ENCODE results near the gene CERS4.
"Not testable (repeated sequence)": the region's sequence is repeated elsewhere in the genome, so short reads cannot be mapped to it uniquely, and the experiment has no call there.

GRCh38 chr19:8207326-8207725 lies 1.8 kb upstream of the CERS4 start:
- TF ChIP-seq CTCF (IDR thresholded peaks at IDR 0.05; ENCODE audit: low read depth, low read length, poor library complexity, severe bottlenecking); EZH2phosphoT487 (IDR thresholded peaks at IDR 0.05; ENCODE audit: borderline replicate concordance, low read length): not testable (repeated sequence)

Measured in DOHH2 (cell line).